K562 (cell line): Measurements from ENCODE around the gene TCAP.

Experiments used
- ARID3B ChIP-seq: fragments of 250-450 bp; sonication (Bioruptor Pico); IDR thresholded peaks from 2 replicates; pipeline ENCODE4 v1.4.0; 2020; ENCODE audit warnings: borderline replicate concordance
- ATF3 ChIP-seq, 2 experiments: fragments of 450-650 bp in 1 of 2; sonication (generic) in 1 of 2; formaldehyde crosslinking in 1 of 2; IDR thresholded peaks in 1 of 2; conservative IDR thresholded peaks in 1 of 2; 2 replicates each; pipeline versions ENCODE4 v1.6.1 to v1.8.1; 2016 to 2023; ENCODE audit warnings: mild to moderate bottlenecking in 2 of 2, moderate library complexity in 2 of 2, inconsistent platforms in 1 of 2, missing genetic modification reagents in 1 of 2
- CHD2 ChIP-seq: IDR thresholded peaks from 2 replicates; pipeline ENCODE4 v1.6.1; 2011; ENCODE audit warnings: low read depth, low read length
- CTCF ChIP-seq, 3 experiments: IDR thresholded peaks in 2 of 3; conservative IDR thresholded peaks in 1 of 3; 2 replicates each; pipeline ENCODE4 v1.5.1; 2011 to 2012; ENCODE audit warnings: low read length in 3 of 3, mild to moderate bottlenecking in 3 of 3, control low read depth in 2 of 3, improper control_type of control experiment in 1 of 3, inconsistent platforms in 1 of 3, low read depth in 1 of 3, mixed read lengths in 1 of 3, moderate library complexity in 1 of 3; ENCODE audit not compliant: insufficient read depth in 2 of 3
- LEF1 ChIP-seq: fragments of 450-650 bp; IDR thresholded peaks from 2 replicates; pipeline ENCODE4 v1.6.1; 2016; ENCODE audit warnings: mild to moderate bottlenecking
- MAX ChIP-seq: sonication (generic); formaldehyde crosslinking; IDR thresholded peaks from 2 replicates; pipeline ENCODE4 v1.9.0; 2022; ENCODE audit warnings: mild to moderate bottlenecking, missing genetic modification reagents
- THRA ChIP-seq: fragments of 450-650 bp; IDR thresholded peaks from 2 replicates; pipeline ENCODE4 v1.6.1; 2017; ENCODE audit warnings: mild to moderate bottlenecking, moderate library complexity

- 0 out of 6 replicates have a peak, but pooled peaks of 1 of the 3 experiments have one; percentile 6 for TF ChIP-seq CTCF (IDR thresholded peaks at IDR 0.05 in 2 of 3, conservative IDR thresholded peaks at IDR 0.05 in 1 of 3; ENCODE audit: insufficient read depth in 2 of 3, low read depth in 1 of 3, low read length in 3 of 3)
- no peak for TF ChIP-seq ATF3 (IDR thresholded peaks at IDR 0.05)
- no peak for TF ChIP-seq ATF3 (CRISPR knock-in tag; conservative IDR thresholded peaks at IDR 0.05)
- no peak for TF ChIP-seq MAX (CRISPR knock-in tag)
- TF ChIP-seq THRA: no peak
- no peak for TF ChIP-seq ARID3B (CRISPR knock-in tag)
- TF ChIP-seq CHD2: peak; percentile 9; the same call in 1 of the 2 replicates
- TF ChIP-seq LEF1: peak; percentile 94
These were observed 2.3 kb downstream of the TCAP start for GRCh38 chr17:39667262-39667944.
